HS-27A (cell line): ENCODE data around the gene NPTXR.
A peak's percentile ranks its signal among the peaks of the same experiment; 100 is the strongest.
"Not testable (repeated sequence)": the region's sequence is repeated elsewhere in the genome, so short reads cannot be mapped to it uniquely, and the experiment has no call there.

Experiments used
- DNase-seq: peaks from one replicate; pipeline ENCODE4 v3.0.0-alpha.2; 2012; ENCODE audit warnings: low read depth, missing footprints

The NPTXR gene

DNA sequence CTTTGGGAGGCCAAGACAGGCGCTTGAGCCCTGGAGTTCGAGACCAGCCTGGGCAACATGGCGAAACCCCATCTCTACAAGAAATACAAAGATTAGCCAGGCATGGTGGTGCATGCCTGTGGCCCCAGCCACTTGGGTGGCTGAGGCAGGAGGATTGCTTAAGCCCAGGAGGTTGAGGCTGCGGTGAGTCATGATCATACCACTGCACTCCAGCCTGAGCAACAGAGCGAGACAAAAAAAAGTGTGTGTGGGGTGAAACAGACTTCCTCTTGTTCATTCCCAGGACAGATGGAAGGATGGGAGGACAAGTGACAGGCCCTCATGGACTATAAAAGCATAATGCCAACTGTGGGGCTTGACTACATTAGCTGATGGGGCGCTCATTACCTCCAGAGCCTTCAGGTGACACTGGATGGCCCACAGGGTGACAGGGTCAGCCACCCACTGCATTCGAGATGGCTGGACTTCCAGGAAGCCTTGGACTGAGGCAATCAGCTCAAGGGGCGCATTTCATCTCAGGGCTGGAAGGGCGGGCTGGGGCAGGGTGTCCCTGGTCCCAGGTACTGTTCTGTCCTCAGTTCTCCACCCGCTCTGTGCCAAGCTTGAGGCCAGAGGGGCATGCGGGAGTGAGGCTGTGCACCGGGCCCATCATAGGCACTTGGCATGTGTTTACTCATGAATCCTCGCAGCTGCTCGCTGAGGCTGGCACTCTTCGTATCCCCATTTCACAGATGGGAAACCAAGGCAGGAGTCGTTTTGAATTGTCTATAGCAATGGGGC lies 12.5 kb downstream of the NPTXR start:
- DNase-seq: no peak

DNA sequence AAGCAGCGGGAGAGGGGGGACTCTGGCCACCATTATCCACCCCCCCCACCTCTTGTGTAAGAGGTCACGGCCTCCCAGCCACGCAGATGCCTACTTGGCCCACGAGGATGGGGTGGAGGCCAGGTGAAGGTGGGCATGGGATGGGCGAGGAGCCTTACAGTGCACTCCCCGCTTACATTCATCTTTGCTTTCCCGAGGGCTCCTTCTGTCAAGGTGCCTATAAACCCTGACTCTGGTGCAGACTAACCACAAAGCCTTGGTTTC lies 13.1 kb downstream of the NPTXR start:
- no peak for DNase-seq

GRCh38 chr22:38830026-38830844 lies 13.6 kb downstream of the NPTXR start:
- no peak for DNase-seq

- no peak for DNase-seq
These were observed 14.3 kb downstream of the NPTXR start for GRCh38 chr22:38829485-38829884.

GRCh38 chr22:38828616-38829205 lies 15.1 kb downstream of the NPTXR start:
- no peak for DNase-seq

DNA sequence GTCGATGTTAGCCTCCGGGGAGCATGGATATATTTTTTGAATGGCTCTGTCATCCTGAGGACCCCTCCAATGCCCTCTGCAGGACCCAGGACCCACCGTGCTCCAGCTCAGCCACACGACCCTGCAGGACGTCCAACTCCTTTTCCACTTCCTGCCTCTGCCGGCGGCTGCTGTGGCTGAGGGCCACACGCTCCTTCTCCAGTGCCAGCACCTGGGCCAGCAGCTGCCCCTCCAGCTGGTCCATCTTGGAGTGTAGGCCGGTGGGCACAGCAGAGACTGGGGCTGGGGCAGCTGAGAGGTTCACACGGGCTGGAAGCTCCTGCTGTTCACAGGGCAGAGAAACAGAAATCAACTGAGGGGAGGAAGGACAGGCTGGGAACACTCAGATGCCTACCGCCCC lies 15.6 kb downstream of the NPTXR start:
- no peak for DNase-seq

DNA sequence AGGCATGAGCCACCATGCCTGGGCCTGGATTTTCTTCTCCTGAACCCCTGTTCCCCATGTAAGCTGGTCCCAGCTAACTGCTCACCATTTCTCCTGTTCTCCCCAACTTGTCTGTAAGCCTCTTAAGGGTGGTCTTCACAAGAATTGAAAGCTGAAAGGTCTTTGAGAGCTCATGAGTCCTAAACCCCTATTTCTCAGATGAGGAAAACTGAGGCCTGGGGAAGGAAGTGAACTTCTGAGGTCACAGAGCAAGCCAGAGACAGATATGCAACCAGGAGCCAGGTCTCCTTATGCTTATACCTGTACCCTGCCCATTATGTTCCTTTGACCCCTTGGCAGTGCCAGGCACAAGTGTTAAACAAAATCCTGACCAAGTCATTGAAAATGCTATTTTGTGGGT lies 16.3 kb downstream of the NPTXR start:
- DNase-seq: no peak

DNA sequence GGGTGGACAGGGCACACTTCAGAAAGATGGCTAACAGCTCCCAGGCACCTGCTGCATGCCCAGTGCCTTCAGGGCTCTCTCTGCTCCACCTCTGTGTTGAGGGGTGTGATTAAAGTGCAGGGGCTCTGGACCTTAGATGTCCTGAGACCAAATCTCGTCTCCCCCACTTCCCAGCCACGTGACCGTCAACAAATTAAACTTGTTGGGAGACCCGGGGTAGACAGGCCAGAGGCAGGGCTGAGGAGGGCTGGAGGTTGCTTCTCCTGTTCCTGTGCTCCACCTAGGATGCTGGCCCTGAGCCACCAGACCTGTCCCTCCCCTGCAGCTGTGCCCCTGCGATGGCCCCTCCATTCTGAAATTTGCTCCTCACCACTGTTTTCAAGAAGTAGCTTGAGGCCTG lies 17.0 kb downstream of the NPTXR start:
- no peak for DNase-seq

GRCh38 chr22:38826386-38826785 lies 17.4 kb downstream of the NPTXR start:
- DNase-seq: no peak

DNA sequence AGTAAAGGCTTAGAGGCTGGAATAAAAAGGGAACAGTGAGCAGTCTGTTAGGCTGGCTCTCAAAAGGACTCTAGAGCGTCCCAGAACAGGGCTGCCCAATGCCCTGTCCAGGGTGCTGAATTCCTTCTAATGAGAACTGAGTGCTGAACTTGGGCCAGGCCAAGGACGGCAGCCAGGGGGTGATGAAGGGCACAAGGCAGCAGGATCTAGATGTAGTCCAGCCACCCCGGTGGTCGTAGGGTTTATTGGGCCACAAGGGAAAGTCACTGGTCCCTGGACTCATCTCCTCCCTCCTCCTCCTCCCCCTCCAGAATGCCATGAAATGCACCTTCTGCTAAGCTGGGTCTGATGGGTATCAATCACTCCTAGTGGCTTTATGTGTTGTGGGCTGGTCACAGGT lies 19.2 kb downstream of the NPTXR start:
- DNase-seq: peak; percentile 27

GRCh38 chr22:38823637-38824036 lies 20.2 kb downstream of the NPTXR start:
- DNase-seq: no peak

- DNase-seq: no peak
These were observed 20.8 kb downstream of the NPTXR start for GRCh38 chr22:38823076-38823475.

DNA sequence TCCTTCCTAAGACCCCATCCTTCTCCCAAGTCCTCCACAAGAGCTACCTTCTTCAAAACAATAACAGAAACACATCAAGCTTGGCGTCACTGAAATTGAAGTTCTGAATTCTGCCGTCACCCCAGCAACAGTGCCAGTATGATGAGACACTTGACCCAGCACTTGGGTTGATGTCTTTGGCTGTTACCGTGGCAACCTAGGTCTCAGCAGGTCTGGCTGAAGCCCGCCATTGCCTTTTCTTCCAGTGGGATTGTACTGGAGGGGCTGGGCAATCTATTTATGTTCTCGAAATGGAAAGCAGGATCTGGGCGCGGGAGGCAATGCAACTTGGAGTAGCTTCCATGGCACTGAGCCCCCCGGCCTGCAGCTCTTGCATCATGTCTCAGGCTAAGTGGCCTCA lies 23.8 kb downstream of the NPTXR start:
- DNase-seq: no peak

GRCh38 chr22:38819387-38819940 lies 24.4 kb downstream of the NPTXR start:
- DNase-seq: no peak

- DNase-seq: no peak
These were observed 26.6 kb downstream of the NPTXR start for GRCh38 chr22:38817196-38817595.

DNA sequence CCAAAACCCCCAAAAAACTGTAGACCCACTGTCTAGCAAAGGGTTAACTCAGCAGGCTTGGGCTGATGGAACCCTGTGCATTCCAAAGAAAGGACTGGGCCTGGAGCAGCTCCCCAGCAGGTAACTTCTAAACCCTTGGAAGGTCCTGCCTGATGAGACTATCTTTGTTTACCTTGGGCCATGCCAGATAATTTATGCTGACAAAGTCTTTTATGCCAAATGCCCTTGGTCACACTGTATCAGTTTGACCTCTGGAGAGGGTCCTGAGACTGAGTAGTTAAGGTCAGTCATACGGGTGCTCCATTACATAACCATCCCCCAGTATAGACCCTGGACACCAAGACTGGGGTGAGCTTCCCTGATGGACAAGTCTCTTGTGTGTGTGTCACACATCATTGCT lies 28.0 kb downstream of the NPTXR start:
- no peak for DNase-seq

DNA sequence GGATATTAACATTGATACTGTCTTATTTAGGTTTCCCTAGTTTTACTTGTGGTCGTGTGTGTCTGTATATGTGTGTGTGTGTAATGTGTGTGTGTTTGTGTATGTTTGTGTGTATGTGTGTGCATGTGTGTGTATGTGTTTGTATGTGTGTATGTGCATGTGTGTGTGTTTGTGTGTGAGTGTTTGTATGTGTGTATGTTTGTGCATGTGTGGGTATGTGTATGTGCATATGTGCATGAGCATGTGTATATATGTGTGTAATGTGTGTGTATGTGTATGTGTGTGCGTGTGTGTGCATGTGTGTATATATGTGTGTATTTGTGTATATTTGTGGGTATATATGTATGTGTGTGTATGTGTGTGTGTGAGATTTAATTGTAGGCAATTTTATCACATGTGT lies 32.6 kb downstream of the NPTXR start:
- DNase-seq: no peak

- DNase-seq: not testable (repeated sequence)
These were observed 38.7 kb downstream of the NPTXR start for GRCh38 chr22:38805041-38805593.

DNA sequence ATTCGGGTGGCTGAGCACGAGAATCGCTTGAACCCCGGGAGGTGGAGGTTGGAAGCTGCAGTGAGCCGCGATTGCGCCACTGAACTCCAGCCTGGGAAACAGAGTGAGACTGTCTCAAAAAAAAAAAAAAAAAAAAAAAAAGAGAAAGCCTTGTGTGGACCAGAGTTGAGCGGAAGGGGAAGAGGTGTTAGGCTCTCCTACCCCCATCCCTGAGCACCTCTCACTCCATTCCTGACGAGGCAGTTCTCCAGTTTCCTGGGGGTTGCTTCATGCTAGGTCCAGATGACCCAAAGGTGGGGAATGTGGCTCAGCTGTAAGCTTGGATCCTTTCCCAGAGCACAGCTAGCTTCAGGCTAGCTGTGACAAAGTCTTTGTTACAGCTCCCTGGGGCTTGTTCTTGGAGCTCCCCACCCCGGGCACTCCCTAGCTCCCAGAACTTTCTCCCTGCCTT lies 41.1 kb downstream of the NPTXR start:
- peak; percentile 62 for DNase-seq

DNA sequence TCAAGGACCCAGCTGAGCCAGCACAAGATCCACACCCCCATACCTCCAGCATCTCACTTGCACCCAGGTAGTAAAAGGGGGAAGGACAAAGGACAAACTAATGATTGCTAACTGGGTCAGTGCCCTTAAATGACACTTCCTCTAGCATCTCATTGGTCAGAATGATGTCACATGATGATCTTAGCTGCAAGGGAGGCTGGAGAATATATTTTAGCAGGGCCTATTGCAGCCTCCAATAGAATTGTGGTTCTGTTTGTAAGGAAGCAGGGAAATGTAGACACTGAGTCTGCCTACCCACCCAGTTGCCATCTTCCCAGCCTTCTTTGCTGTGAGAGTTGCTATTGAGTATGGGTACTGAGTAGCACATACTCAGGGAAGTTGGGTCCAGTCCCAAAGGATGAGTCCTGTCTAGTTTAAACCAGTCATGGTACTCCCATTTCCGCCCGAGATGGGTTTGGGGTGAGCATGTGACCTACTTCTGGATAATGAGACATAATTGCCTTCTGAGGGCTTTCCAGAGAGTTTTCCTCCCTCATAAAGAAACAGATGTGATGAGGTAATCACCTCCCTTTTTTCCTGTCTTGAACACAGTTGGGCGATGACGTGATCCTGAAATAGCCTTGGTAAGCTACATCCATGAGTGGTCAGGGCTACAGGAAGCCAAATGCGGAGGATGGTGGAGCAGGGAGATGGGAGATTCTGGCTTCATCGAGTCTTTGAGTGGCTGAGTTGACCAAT lies 44.4 kb downstream of the NPTXR start:
- DNase-seq: no peak

GRCh38 chr22:38798496-38798895 lies 45.3 kb downstream of the NPTXR start:
- no peak for DNase-seq
